ENCODE data around the gene PEAK1. TPM values are rescaled to one million over a fixed set of nuclear protein-coding genes. Genes with fewer than 3 reads are reported as not detected.

The PEAK1 gene
- total RNA-seq, 1 donor from 2014 or later = 125 TPM

DNA sequence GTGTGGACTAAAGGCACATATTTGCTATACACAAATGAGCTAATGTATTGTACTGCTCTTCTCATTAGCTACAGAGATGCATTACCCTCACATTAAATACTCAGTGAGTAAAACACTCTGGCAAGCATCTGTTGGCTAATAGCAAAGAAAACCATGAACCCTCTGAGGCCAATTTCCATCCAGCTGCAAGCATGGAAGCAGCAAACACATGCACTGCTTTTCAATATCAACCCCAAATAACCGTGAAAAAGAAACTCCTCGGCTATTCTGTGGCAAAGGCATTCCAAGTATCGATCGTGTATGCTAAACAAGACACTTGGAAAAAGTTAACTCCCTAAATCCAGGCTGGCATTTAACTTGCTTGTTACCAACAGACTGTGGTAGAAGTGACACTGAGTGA, 67.0 kb downstream of the PEAK1 start:
- Mint-ChIP-seq H3K36me3 (ENCODE audit: unreplicated experiment) (peaks cover 14% of the 10 kb centered on the region), H3K9me3 (ENCODE audit: unreplicated experiment) (no peaks in the 10 kb centered on the region), H3K27me3 (ENCODE audit: unreplicated experiment) (no peaks in the 10 kb centered on the region), H3K27ac (ENCODE audit: unreplicated experiment) (no peak overlapping the region), H3K4me1 (ENCODE audit: unreplicated experiment) (peaks cover 24% of the 10 kb centered on the region), H3K4me3 (ENCODE audit: unreplicated experiment) (no peak overlapping the region)
- DNase-seq (ENCODE audit: extremely low spot score, unreplicated experiment) = no peak
- TF ChIP-seq, protein P1, sequence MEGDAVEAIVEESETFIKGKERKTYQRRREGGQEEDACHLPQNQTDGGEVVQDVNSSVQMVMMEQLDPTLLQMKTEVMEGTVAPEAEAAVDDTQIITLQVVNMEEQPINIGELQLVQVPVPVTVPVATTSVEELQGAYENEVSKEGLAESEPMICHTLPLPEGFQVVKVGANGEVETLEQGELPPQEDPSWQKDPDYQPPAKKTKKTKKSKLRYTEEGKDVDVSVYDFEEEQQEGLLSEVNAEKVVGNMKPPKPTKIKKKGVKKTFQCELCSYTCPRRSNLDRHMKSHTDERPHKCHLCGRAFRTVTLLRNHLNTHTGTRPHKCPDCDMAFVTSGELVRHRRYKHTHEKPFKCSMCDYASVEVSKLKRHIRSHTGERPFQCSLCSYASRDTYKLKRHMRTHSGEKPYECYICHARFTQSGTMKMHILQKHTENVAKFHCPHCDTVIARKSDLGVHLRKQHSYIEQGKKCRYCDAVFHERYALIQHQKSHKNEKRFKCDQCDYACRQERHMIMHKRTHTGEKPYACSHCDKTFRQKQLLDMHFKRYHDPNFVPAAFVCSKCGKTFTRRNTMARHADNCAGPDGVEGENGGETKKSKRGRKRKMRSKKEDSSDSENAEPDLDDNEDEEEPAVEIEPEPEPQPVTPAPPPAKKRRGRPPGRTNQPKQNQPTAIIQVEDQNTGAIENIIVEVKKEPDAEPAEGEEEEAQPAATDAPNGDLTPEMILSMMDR (IDR thresholded peaks at IDR 0.05) = no peak

GRCh38 chr15:77350792-77351191, 69.1 kb downstream of the PEAK1 start:
- no peak for DNase-seq (ENCODE audit: extremely low spot score, unreplicated experiment)
- H3K4me1 Mint-ChIP-seq (ENCODE audit: unreplicated experiment) = peaks cover 19% of the 10 kb centered on the region
- TF ChIP-seq, protein P1 (IDR thresholded peaks at IDR 0.05) = no peak

DNA sequence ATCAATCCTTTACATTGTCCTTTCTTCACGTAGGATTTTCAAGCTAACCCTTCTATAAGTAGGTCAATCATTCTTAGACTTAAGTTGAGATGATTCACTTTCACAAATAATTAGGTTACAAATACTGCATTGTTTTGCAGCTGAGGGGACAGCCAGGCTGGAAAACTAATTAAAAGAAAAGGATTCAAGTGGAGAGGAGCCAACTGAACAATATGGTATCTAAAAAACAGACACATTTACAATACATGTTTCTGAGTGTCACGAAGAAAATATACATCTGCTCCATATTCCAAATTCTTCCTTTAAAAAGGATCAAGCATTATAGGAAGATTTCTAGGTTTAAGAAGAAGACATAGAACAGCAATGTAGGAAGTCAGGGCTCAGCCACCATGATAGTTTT, 70.2 kb downstream of the PEAK1 start:
- Mint-ChIP-seq H3K27ac (ENCODE audit: unreplicated experiment) (no peak overlapping the region), H3K9me3 (ENCODE audit: unreplicated experiment) (no peaks in the 10 kb centered on the region), H3K27me3 (ENCODE audit: unreplicated experiment) (no peaks in the 10 kb centered on the region), H3K36me3 (ENCODE audit: unreplicated experiment) (peaks cover 30% of the 10 kb centered on the region), H3K4me1 (ENCODE audit: unreplicated experiment) (peaks cover 18% of the 10 kb centered on the region), H3K4me3 (ENCODE audit: unreplicated experiment) (no peak overlapping the region)
- DNase-seq (ENCODE audit: extremely low spot score, unreplicated experiment) = no peak
- TF ChIP-seq, protein P1 (IDR thresholded peaks at IDR 0.05) = no peak

More at GRCh38 chr15:77350792-77351191, 69.1 kb downstream of the PEAK1 start:
- Mint-ChIP-seq H3K9me3 (ENCODE audit: unreplicated experiment) (no peaks in the 10 kb centered on the region), H3K36me3 (ENCODE audit: unreplicated experiment) (peaks cover 24% of the 10 kb centered on the region), H3K27ac (ENCODE audit: unreplicated experiment) (no peak overlapping the region), H3K4me3 (ENCODE audit: unreplicated experiment) (no peak overlapping the region), H3K27me3 (ENCODE audit: unreplicated experiment) (no peaks in the 10 kb centered on the region)

DNA sequence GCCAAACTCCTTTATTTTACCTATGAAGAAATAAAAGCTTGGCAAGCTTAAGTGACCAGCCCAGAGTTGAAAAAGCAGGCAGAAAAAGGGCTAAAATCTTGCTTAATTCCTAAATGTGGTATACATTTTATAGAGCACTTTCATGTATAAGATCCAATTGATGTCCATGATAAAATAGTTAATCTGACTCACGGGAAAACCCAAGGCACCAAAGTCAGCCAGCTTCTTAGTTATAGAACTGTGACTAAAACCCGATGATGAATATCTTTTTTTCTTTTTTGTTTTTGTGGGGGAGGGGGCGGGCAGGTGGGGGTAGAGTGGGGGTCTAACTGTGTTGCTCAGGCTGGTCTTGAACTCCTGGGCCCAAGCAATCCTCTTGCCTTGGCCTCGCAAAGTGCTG, 71.4 kb downstream of the PEAK1 start:
- peaks cover 10% of the 10 kb centered on the region for H3K4me1 Mint-ChIP-seq (ENCODE audit: unreplicated experiment)
- peaks cover 24% of the 10 kb centered on the region for H3K36me3 Mint-ChIP-seq (ENCODE audit: unreplicated experiment)
- no peak overlapping the region for H3K4me3 Mint-ChIP-seq (ENCODE audit: unreplicated experiment)
- no peak for DNase-seq (ENCODE audit: extremely low spot score, unreplicated experiment)
- TF ChIP-seq, protein P1 (IDR thresholded peaks at IDR 0.05) = no peak
- no peaks in the 10 kb centered on the region for H3K27me3 Mint-ChIP-seq (ENCODE audit: unreplicated experiment)
- no peaks in the 10 kb centered on the region for H3K9me3 Mint-ChIP-seq (ENCODE audit: unreplicated experiment)
- H3K27ac Mint-ChIP-seq (ENCODE audit: unreplicated experiment) = no peak overlapping the region

DNA sequence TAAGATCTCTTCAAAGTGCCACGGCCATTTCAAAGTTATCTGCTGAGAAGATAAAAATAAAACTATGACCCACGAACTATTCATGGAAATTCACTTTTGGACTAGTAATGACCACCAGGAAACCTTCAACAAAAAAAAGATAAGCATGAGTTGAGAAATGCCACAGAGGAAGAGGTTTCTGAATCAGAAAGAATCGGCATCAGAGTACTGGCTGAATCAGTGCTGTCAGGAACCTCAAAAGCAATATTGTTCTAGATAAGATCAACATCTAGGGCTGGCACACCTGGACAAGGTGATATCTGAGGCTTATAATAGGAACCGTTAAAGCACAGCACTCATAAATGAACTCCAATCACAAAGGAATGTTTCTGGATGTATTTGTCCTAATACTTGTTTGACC, 72.7 kb downstream of the PEAK1 start:
- Mint-ChIP-seq H3K36me3 (ENCODE audit: unreplicated experiment) (peaks cover 27% of the 10 kb centered on the region), H3K4me1 (ENCODE audit: unreplicated experiment) (peaks cover 18% of the 10 kb centered on the region), H3K4me3 (ENCODE audit: unreplicated experiment) (no peak overlapping the region), H3K27ac (ENCODE audit: unreplicated experiment) (peak overlapping the region; percentile 38), H3K27me3 (ENCODE audit: unreplicated experiment) (no peaks in the 10 kb centered on the region), H3K9me3 (ENCODE audit: unreplicated experiment) (no peaks in the 10 kb centered on the region)
- no peak for DNase-seq (ENCODE audit: extremely low spot score, unreplicated experiment)
- TF ChIP-seq, protein P1 (IDR thresholded peaks at IDR 0.05) = no peak
